Transverse colon (tissue), 3 donors: ENCODE data around the gene COL4A1.

Source experiments
- CTCF ChIP-seq, 5 experiments: fragments of 200-600 bp in 3 of 5; fragments of 450-650 bp in 2 of 5; sonication (generic) in 3 of 5; IDR thresholded peaks; 1 replicate in 2 of 5; 2 replicates in 3 of 5; pipeline ENCODE4 v1.5.1; 2016 to 2017; ENCODE audit warnings: antibody characterized with exemption in 5 of 5, inconsistent platforms in 3 of 5, mild to moderate bottlenecking in 2 of 5, moderate library complexity in 1 of 5
- EP300 ChIP-seq: sonication (generic); formaldehyde crosslinking; IDR thresholded peaks from one replicate; pipeline ENCODE4 v1.6.1; 2017; ENCODE audit warnings: antibody characterized with exemption, low read depth
- POLR2A ChIP-seq: fragments of 450-650 bp; IDR thresholded peaks from one replicate; pipeline ENCODE4 v1.6.1; 2016; ENCODE audit warnings: antibody characterized with exemption, mild to moderate bottlenecking, moderate library complexity

GRCh38 chr13:110332750-110333149, 25.8 kb upstream of the COL4A1 start:
- TF ChIP-seq POLR2A (no peak), EP300 (no peak), CTCF (IDR thresholded peaks at IDR 0.05) (no peak)
